ENCODE results near the gene TUBB2A. TPM values are rescaled to one million over a fixed set of nuclear protein-coding genes. Genes with fewer than 3 reads are reported as not detected.

Gene TUBB2A
- total RNA-seq, 1 donor from 2014 or later, result 15.4 TPM

DNA sequence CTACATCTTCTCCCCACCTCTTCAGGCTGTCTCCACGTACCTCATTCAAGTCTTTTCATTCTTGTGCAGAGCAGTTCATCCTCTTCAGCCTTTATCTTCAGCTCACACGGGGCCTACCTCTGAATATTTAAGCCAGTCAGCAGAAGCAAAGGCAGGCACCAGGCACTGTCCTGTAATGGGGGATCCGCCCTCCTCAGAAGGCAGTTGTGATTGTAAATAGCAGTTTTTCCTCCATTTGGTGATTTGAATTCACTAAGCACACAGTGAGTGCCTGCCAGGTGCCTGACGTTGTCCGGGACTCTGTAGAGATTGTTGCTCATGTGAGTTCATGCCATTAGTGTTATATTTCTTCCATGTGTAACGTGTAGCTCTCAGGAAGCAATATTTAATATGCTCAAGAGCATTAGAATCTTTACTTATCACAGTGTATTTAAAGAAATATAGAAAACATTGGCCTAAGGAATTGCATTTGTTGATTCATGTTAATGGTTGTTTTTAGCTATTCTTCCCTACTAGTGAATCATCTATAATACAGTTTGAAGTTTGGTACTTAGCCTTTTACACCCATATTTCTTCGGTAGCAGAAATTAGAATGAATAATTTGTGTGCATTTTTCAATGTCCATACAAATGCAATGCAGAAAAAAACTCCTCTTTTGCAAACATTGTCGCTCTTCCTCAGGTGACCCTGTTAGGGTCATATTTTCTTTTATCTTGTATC lies 20.9 kb downstream of the TUBB2A start:
- Histone ChIP-seq H3K9me3 (no peaks in the 10 kb centered on the region), H3K36me3 (peaks cover 7% of the 10 kb centered on the region)

DNA sequence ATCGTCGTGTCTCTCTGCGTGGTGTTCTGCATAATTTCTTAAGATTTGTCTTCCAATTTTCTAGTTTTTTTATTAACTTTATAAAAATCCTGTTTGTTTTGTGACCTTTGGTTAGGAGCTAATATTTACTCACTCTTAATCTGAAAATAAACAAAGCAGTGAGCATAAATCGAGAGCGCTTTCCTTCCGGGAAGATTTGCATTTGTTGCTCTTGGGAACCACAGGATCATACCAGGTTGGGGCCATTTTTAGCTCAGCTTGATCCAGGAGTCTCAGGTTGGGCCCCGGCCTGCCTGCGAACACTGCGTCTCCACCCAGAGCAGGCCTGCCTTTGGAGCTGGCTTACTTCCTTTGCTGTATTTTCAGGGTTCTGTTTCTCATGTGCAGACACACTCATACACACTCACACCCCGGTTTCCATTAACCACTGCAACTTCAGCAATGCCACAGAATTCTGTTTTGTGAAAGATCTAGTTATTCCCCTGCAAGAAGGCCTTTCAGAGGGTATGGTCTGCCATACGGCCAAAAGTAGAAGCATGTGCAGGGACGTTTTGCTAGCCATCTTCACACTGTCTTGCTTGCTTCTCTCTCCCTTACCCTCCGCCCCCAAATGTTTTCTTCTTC lies 21.6 kb downstream of the TUBB2A start:
- Histone ChIP-seq H3K9me3 (no peaks in the 10 kb centered on the region), H3K27ac (no peak overlapping the region), H3K4me1 (peaks cover 9% of the 10 kb centered on the region), H3K27me3 (no peaks in the 10 kb centered on the region), H3K36me3 (peaks cover 7% of the 10 kb centered on the region), H3K4me3 (no peak overlapping the region)
- intact Hi-C loops (cut with DNase I), result no loop called here
- DNase-seq (no peak), ATAC-seq (no peak)
- TF ChIP-seq, protein P1, sequence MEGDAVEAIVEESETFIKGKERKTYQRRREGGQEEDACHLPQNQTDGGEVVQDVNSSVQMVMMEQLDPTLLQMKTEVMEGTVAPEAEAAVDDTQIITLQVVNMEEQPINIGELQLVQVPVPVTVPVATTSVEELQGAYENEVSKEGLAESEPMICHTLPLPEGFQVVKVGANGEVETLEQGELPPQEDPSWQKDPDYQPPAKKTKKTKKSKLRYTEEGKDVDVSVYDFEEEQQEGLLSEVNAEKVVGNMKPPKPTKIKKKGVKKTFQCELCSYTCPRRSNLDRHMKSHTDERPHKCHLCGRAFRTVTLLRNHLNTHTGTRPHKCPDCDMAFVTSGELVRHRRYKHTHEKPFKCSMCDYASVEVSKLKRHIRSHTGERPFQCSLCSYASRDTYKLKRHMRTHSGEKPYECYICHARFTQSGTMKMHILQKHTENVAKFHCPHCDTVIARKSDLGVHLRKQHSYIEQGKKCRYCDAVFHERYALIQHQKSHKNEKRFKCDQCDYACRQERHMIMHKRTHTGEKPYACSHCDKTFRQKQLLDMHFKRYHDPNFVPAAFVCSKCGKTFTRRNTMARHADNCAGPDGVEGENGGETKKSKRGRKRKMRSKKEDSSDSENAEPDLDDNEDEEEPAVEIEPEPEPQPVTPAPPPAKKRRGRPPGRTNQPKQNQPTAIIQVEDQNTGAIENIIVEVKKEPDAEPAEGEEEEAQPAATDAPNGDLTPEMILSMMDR (IDR thresholded peaks at IDR 0.05), result no peak

More for the DNA sequence above, 20.9 kb downstream of the TUBB2A start:
- no peak overlapping the region for H3K27ac ChIP-seq
- no peaks in the 10 kb centered on the region for H3K27me3 ChIP-seq
- TF ChIP-seq, protein P1 (IDR thresholded peaks at IDR 0.05), result no peak
- DNase-seq, result no peak
- H3K4me1 ChIP-seq, result peaks cover 9% of the 10 kb centered on the region
- no peak overlapping the region for H3K4me3 ChIP-seq
- intact Hi-C loops (cut with DNase I), result no loop called here
- ATAC-seq, result no peak

DNA sequence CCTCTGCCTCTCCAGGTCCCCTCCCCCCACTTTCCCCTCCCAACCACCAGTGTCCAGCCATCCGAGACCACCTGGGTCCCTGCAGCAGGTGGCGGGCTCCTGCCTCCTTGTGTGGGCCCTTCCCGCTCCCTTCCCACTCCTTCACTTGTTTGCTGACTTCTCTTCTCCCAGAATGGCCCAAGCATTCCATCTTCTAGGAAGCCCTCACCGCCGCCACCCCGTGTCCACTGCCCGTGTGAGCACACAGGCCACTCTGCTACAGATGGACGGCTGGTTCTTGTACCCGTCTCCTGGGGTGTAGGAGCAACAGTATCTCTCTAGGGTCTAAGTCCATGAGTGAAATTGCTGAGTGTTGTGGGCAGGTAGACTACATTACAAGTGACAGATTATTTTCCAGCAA lies 23.8 kb downstream of the TUBB2A start:
- intact Hi-C loops (cut with DNase I), result no loop called here
- ATAC-seq (no peak), DNase-seq (no peak)
- TF ChIP-seq, protein P1 (IDR thresholded peaks at IDR 0.05), result no peak
- Histone ChIP-seq H3K27ac (no peak overlapping the region), H3K27me3 (no peaks in the 10 kb centered on the region), H3K4me3 (no peak overlapping the region), H3K36me3 (peaks cover 7% of the 10 kb centered on the region), H3K9me3 (no peaks in the 10 kb centered on the region), H3K4me1 (no peaks in the 10 kb centered on the region)

DNA sequence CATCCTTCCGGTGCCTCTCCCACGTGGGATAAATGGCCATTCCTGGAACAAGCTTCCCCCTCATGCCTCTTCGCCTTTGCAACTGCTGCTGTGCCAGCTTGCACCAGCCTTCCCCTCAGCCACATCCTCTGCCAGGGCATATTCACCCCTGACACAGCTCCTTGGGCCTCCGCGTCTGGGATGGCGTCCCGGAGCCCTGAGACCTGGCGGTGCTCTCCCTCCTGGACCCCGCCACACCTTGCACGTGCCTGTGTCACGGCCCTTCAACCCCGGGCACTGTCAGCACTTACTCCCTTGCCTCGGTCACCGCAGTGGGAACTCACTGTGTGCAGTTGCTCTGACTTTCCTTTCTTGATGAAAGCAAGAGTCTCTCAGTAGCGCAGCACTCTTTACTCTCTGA lies 25.6 kb downstream of the TUBB2A start:
- Histone ChIP-seq H3K27ac (no peak overlapping the region), H3K36me3 (peaks cover 4% of the 10 kb centered on the region), H3K9me3 (no peaks in the 10 kb centered on the region), H3K4me1 (no peaks in the 10 kb centered on the region), H3K27me3 (no peaks in the 10 kb centered on the region), H3K4me3 (no peak overlapping the region)
- intact Hi-C loops (cut with DNase I), result no loop called here
- DNase-seq (no peak), ATAC-seq (no peak)
- TF ChIP-seq, protein P1 (IDR thresholded peaks at IDR 0.05), result no peak

DNA sequence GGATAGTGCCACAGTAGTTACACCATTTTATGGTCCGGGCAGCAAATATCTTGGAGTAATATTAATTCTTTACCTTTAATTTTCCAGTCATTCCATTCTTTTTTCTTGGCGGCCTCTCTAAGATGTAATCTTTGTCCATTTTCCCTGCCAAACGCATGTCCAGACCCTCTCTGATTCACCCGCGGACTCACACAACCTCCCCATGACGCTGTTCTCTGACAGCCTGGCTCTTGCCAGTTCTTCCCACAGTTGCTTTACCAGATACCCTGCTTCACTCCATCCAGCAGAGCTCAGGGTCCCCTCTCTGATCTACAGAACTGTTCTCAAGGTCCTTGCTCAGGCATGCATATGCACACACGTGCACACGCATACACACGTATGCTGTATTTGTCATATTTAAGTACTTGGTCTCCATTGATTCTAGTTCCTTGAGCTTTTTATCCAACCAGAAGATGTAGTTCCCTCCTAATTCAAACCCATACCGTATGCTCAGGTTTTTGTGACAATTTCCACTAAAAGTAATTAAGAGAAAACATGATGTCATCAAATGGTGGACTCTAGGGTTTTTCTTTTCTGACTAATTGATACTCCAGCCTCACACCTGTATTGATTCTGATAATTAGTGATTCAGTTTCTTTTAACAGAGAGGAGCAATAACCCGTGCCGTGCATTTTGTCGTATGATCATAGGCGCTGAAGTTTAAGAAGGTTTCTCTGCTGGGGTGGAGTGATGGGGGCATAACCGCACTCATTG lies 28.8 kb downstream of the TUBB2A start:
- H3K9me3 ChIP-seq, result no peaks in the 10 kb centered on the region
- H3K4me3 ChIP-seq, result no peak overlapping the region
- H3K36me3 ChIP-seq, result peaks cover 4% of the 10 kb centered on the region
- ATAC-seq, result no peak
- H3K27me3 ChIP-seq, result no peaks in the 10 kb centered on the region
- H3K27ac ChIP-seq, result no peak overlapping the region
- intact Hi-C loops (cut with DNase I), result no loop called here
- DNase-seq, result no peak
- no peaks in the 10 kb centered on the region for H3K4me1 ChIP-seq
- TF ChIP-seq, protein P1 (IDR thresholded peaks at IDR 0.05), result no peak

All from upper lobe of right lung (tissue), 1 donor.